ENCODE data around the gene GRIK4. TPM values are rescaled to one million over a fixed set of nuclear protein-coding genes. Genes with fewer than 3 reads are reported as not detected.

GRIK4 gene
- total and polyA plus RNA-seq, 2 donors (not counting 3 experiments of a cell fraction or from before 2014, with no cell fraction given) = 0.81 to 1.6 TPM

DNA sequence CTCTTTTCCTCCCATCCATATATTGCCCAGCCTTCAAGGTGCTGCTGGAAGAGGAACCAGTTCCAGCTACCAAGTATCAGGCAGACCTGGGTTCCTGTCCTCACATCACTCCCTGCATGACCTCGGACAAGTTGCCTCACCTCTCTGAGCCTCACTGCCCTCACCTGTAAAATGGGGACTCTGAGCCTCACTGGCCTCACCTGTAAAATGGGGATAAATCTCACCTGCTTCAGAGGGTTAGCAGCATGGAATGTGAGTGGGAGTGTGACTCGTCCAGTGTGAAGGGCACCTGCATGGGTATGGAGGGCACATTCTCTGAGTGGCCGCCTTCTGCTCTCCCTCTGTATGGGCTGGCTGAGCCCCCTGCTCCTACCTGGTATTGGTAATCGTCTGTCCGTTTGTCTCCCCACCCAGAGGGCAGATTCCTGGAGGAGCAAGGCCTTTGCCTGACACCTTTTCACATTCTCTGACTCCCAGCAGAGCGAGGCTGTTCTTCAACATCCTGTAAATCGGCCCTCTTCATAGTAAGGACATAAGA is 3.7 kb downstream of the GRIK4 start:
- H3K27me3 ChIP-seq (ENCODE audit: control insufficient read depth in 2 of 2, insufficient read depth in 2 of 2, low read length in 2 of 2) = no peaks in the 10 kb centered on the region
- FAIRE-seq = no peak
- no peak overlapping the region for H3K4me3 ChIP-seq (replicated peaks in 1 of 3; ENCODE audit: insufficient read depth in 1 of 3, low read depth in 1 of 3, low read length in 3 of 3)

More for the DNA sequence above, 3.7 kb downstream of the GRIK4 start:
- peaks cover 4% of the 10 kb centered on the region for H3K4me1 ChIP-seq (ENCODE audit: control insufficient read depth, extremely low read depth, insufficient read depth, low read length)
- intact Hi-C loops (cut with micrococcal nuclease) (no loop called here), dilution Hi-C loops (cut with MboI; ENCODE audit: extremely low pct_ligation_motif_present, low sequenced_read_pairs) (no loop called here)
- CTCF ChIA-PET = interaction anchor here (0.6 kb wide), 1 partner anchor 170 kb away, joined by 3 read pairs; no protein-coding TSS in a partner anchor
- no peak overlapping the region for H3K27ac ChIP-seq (ENCODE audit: insufficient read depth, low read depth, low read length)
- H3K4me2 ChIP-seq (ENCODE audit: insufficient read depth, low read length) = no peak overlapping the region
- H3K9me3 ChIP-seq (replicated peaks; ENCODE audit: control insufficient read depth, insufficient read depth, low read length) = no peaks in the 10 kb centered on the region
- TF ChIP-seq, protein P1, sequence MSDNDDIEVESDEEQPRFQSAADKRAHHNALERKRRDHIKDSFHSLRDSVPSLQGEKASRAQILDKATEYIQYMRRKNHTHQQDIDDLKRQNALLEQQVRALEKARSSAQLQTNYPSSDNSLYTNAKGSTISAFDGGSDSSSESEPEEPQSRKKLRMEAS (IDR thresholded peaks at IDR 0.05; ENCODE audit: insufficient read depth, insufficient read length) = no peak
- no peak for TF ChIP-seq EZH2 (IDR thresholded peaks at IDR 0.05; ENCODE audit: borderline replicate concordance, low read depth, low read length, severe bottlenecking)
- TF ChIP-seq POLR2A (IDR thresholded peaks at IDR 0.05; ENCODE audit: low read depth, low read length) = no peak
- no peak for TF ChIP-seq JUN (IDR thresholded peaks at IDR 0.05; ENCODE audit: borderline replicate concordance, insufficient read depth, insufficient read length, low read depth)
- TF ChIP-seq, protein P2, sequence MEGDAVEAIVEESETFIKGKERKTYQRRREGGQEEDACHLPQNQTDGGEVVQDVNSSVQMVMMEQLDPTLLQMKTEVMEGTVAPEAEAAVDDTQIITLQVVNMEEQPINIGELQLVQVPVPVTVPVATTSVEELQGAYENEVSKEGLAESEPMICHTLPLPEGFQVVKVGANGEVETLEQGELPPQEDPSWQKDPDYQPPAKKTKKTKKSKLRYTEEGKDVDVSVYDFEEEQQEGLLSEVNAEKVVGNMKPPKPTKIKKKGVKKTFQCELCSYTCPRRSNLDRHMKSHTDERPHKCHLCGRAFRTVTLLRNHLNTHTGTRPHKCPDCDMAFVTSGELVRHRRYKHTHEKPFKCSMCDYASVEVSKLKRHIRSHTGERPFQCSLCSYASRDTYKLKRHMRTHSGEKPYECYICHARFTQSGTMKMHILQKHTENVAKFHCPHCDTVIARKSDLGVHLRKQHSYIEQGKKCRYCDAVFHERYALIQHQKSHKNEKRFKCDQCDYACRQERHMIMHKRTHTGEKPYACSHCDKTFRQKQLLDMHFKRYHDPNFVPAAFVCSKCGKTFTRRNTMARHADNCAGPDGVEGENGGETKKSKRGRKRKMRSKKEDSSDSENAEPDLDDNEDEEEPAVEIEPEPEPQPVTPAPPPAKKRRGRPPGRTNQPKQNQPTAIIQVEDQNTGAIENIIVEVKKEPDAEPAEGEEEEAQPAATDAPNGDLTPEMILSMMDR (IDR thresholded peaks at IDR 0.05; ENCODE audit: extremely low read depth in 1 of 2, insufficient read depth in 1 of 2, low read depth in 1 of 2, low read length in 2 of 2) = no peak
- TF ChIP-seq MYC (IDR thresholded peaks at IDR 0.05; ENCODE audit: low read depth, low read length) = no peak
- TF ChIP-seq GATA2 (IDR thresholded peaks at IDR 0.05; ENCODE audit: insufficient read depth, insufficient read length, low read depth, low read length) = no peak
- TF ChIP-seq FOS (IDR thresholded peaks at IDR 0.05; ENCODE audit: borderline replicate concordance, insufficient read depth, low read length) = no peak
- BruUV-seq (replicated peaks) = no TSS peak
- H3K9me1 ChIP-seq (replicated peaks; ENCODE audit: control insufficient read depth, extremely low read depth, insufficient read depth, low read length) = no peaks in the 10 kb centered on the region
- no peak for DNase-seq (ENCODE audit: low read depth, low spot score)
- no peaks in the 10 kb centered on the region for H3K79me2 ChIP-seq (ENCODE audit: control insufficient read depth, insufficient read depth, low read length)
- no peaks in the 10 kb centered on the region for H3K36me3 ChIP-seq (ENCODE audit: control insufficient read depth in 2 of 2, extremely low read depth in 1 of 2, insufficient read depth in 2 of 2, low read length in 2 of 2)
- POLR2A ChIA-PET = no interaction called here
- no peaks in the 10 kb centered on the region for H4K20me1 ChIP-seq (replicated peaks; ENCODE audit: control insufficient read depth, extremely low read depth, insufficient read depth, low read length)
- no peak overlapping the region for H2AFZ ChIP-seq (ENCODE audit: low read depth, low read length)
- H3K9ac ChIP-seq (replicated peaks; ENCODE audit: extremely low read depth, insufficient read depth, low read length) = no peak overlapping the region
